ENCODE measurements around the gene OSBPL9.
A peak's percentile ranks its signal among the peaks of the same experiment; 100 is the strongest.
"Not testable (repeated sequence)": the region's sequence is repeated elsewhere in the genome, so short reads cannot be mapped to it uniquely, and the experiment has no call there.

OSBPL9 gene

GRCh38 chr1:51638350-51638749 is 21.5 kb downstream of the OSBPL9 start:
- DNase-seq: no peak

DNA sequence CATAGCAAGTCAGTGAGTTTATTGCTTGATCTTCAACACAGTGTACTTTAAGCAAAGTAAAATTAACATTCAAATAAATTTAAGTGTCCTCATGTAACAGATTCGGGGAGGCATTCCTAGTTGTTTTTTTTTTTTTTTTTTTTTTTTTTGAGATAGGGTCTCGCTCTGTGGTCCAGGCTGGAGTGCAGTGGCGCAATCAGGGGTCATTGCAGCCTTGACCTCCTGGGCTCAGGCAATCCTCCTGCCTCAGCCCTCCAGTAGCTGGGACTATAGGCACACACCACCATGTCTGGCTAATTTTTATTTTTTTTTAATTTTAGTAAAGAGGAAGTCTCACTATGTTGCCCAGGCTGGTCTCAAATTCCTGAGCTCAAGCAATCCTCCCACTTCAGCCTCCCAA is 22.8 kb downstream of the OSBPL9 start:
- DNase-seq: no peak

DNA sequence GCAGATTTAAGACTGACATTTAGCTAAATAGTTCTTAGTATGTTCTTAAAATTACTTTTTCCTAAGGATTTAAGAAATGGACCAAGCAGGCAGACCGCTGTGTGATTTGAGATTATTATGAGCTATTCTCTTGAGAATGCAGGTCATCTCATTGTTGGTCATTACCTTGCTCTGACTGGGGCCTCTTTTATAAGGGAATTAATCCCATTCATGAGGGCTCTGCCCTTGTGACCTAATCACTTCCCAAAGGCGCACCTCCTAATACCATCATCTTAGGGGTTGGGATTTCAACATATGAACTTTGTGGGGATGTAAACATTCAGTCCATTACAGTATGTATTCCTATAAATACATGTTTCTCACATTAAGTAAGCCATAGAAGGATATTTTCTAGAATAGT is 24.2 kb downstream of the OSBPL9 start:
- no peak for DNase-seq

DNA sequence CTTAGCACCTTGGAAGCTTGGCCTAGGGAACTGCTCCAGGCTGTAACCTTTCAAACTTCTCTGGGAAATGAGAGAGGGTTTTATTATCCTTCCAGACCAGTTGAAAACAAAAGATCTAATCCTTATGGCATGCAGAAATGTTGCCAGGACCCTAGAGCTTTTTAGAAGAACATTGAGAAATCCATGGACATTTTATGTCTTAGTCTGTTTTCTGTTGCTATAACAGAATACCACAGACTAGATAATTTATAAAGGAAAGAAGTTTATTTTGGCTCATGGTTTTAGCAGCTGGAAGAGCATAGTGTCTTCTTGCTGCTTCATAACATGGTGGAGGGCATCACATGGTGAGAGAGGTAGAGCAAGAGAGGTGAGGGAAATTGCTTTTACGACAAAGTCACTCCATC is 25.8 kb downstream of the OSBPL9 start:
- DNase-seq: no peak

DNA sequence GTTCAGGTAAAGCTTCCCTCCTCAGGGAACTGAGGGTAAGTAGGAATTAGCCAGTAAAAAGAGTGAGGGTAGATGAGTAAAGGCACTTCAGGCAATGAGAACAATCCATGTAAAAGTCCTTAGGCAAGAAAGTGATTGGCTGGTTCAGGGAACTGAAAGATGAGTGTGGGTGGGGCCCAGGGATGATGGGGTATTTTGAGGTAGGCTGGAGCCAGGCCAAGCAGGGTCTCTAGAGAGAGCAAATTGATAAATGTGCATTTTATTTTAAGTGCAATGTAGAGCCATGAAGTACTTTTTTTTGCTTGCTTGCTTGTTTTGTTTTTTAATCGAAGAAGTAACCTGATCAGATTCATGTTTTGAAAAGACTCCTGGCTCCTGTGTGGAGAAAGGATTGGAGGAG is 26.5 kb downstream of the OSBPL9 start:
- DNase-seq: no peak

- no peak for DNase-seq
Observed at GRCh38 chr1:51644020-51644419, 27.1 kb downstream of the OSBPL9 start.

- peak; percentile 78 for DNase-seq
Observed at GRCh38 chr1:51644533-51645197, 27.8 kb downstream of the OSBPL9 start.

GRCh38 chr1:51646592-51646991 is 29.7 kb downstream of the OSBPL9 start:
- not testable (repeated sequence) for DNase-seq

- DNase-seq: peak; percentile 95
Observed at GRCh38 chr1:51648180-51649109, 31.6 kb downstream of the OSBPL9 start.

DNA sequence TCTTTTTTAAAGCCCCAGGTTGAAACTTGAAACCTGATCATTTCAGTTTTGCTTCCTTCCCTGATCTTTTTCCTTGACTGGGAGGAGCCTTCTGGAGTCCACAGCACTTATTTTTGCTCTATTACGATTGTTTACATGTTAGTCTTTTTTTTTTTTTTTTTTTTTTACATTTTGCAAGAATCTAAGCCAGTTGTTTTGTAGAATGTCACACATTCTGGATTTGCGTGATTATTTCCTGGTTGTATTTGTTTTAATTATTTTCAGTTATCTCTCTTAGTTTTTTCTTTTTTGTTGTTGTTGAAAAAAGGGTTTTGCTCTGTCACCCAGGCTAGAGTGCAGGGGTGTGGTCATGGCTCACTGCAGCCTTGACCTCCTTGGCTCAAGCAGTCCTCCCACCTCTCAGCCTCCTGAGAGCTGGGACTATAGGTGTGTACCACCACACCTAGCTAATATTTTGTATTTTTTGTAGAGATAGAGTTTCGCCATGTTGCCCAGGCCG is 32.8 kb downstream of the OSBPL9 start:
- DNase-seq: no peak

DNA sequence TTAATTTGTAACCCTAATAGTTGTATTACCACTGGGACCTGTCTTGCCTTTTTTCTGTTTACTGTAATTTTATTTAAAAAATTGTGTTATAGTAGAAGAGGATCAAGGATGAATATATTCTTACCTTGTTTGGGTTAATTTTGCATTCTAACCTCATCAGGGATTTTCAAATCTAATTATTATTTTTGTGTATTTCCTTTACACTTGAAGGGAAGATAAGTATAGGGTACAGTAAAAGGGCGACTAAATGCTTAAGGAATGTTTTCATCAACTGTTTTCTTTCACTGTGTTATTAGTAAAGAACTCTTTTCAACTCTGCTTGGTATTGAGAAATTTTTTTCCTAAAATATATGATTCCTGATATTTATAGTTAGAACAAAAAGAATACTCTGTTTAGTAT is 33.3 kb downstream of the OSBPL9 start:
- DNase-seq: no peak

DNA sequence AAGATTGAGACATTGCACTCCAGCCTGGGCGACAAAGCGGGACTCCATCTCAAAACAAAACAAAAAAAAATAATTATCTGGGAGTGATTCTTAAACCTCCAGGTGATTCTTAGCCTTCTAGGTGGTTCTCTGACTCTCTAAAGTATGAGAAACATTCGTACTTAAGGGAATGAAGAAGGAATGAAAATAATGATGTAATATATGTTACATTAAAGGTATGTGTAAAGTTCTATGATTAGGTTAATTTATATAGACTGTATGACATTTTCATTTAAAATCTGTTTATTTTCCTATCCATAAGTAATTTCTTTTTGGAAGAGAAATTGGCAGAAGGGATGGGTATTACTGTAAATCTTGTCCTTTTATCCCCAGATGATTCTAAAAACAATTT is 34.7 kb downstream of the OSBPL9 start:
- DNase-seq: no peak

GRCh38 chr1:51652599-51652998 is 35.7 kb downstream of the OSBPL9 start:
- DNase-seq: no peak

GRCh38 chr1:51653127-51653526 is 36.2 kb downstream of the OSBPL9 start:
- no peak for DNase-seq

DNA sequence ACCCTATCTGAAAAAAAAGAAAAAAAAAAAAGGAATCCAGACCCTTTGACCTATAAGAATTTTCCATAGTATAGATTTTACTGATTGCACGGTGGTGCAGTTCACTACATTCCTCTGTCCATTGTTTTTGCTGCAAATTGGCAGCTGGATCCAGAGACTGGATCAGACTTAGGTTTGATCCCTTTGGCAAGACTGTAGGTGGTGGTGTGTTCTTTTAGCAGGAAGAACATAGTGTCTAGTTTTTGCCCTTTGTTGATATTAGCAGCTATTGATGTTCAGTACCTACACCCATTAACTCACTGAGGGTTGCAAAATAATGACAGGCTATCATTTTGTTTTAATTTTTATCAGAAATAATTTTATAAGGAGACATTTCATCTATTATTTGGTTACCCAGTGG is 37.1 kb downstream of the OSBPL9 start:
- no peak for DNase-seq

DNA sequence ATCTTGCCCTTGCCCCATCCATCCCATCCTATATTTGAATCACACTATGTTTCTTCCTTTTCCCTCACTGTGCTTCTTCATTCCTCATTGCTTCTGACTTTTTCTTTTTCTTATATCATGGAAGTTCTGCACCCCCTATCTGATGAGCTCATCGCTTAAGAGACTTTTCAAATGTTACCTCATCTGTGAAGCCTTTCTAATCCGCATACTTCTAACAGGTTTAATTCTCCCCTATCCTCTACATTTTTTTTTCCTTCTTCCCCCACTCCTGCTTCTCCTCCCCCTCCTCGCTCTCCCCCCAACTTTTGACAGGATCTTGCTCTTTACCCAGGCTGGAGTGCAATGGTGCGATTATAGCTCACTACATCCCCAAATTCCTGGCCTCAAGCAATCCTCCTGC is 39.5 kb downstream of the OSBPL9 start:
- no peak for DNase-seq

DNA sequence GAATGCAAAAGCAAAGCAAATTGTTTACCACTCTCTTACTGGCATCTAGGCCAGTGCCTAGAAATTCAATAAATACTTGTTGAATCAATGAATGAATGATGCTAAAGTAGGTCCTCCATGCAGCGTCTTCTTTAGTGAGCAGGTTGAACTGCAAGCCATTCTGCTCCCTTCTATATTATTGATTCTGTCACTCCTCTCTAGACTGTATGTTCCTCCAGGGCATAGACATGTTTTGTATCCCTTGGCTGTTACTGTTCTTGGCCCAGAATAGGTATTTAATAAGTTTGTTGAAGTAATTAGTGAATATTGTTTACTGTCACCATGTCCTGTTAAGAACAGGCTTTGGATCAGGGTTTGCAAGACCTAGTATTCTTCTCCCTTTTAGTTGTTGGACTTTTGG is 43.7 kb downstream of the OSBPL9 start:
- no peak for DNase-seq

GRCh38 chr1:51661081-51661518 is 44.2 kb downstream of the OSBPL9 start:
- peak; percentile 70 for DNase-seq

DNA sequence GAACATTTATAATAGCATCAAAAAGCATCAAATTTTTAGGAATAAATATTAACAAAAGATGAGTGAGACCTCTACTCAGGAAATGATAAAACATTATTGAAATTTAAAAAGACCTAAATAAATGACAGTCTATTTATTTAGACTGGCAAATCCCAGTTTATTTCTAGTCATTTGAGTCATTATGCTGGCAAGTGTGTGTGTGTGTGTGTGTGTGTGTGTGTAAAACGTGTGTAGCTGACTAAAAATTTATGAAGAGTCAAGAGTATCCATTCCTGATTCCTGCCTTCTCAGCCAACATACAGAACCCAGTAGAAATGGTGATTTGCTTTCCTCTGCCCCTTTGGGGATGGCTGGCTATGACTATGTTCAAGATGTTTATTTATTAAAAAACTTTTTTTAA is 46.2 kb downstream of the OSBPL9 start:
- DNase-seq: no peak

- no peak for DNase-seq
Observed at GRCh38 chr1:51663721-51664120, 46.8 kb downstream of the OSBPL9 start.

DNA sequence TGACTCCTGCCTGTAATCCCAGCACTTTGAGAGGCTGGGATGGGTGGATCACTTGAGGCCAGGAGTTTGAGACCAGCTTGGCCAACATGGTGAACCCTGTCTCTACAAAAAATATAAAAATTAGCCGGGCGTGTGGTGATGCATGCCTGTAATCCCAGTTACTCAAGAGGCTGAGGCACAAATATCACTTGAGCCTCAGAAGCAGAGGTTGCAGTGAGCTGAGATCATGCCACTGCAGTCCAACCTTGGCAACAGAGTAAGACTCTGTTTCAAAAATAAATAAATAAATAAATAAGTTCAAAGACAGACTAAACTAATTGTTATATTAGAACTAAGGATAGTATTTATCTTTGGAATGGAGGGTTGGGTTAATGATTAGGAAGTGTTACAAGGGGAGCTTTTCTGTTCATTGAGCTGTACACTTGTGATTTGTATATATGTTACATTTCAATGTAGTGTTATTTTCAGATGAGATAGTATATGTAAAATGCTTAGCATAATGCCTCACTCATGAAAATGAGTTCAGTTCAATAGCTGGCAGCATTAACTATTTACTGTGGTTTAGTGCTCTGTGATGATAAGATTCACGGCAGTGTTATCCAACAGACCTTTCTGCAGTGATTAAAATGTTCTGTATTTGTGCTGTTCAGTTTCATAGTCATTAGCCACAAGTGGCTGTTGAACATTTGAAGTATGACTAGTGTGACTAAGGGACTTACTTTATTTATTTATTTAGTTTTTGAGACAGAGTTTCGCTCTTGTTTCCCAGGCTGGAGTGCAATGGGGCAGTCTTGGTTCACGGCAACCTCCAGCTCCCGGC is 47.7 kb downstream of the OSBPL9 start:
- DNase-seq: no peak

- DNase-seq: no peak
Observed at GRCh38 chr1:51666478-51666877, 49.6 kb downstream of the OSBPL9 start.

DNA sequence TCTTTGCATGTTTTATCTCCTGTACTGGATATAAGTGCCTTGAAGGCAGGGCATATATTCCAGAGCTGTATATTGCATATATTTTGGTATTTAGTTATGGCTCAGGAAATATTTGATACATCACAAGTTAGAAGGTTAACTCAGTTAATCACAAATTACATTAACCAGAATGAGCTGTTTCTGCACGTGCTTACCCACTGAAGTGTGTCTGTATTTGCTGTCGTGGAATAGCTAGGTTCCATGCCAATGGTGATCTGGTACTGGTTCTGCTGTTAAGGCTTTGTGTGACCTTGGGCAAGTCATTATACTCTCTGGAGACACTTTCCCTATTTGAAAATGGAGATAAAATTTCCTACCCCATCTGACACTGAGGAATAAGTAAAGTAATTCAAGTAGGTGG is 50.7 kb downstream of the OSBPL9 start:
- no peak for DNase-seq

Data from islet precursor cell (in vitro differentiated cells).